Spleen (tissue), 11 donors: Measurements from ENCODE around the gene IL22. TPM values are rescaled to one million over a fixed set of nuclear protein-coding genes. Genes with fewer than 3 reads are reported as not detected.

ENCODE experiments used
- DNase-seq: peaks from one replicate; pipeline ENCODE4 v3.0.0-alpha.2; 2020
- H3K27ac ChIP-seq, 8 donors: fragments of 200-600 bp; sonication (generic) in 7 of 8; 1 replicate in 4 of 8; 2 replicates in 4 of 8; pipeline versions ENCODE4 v1.5.0 to v1.8.0; 2016 to 2021; ENCODE audit warnings: inconsistent platforms in 4 of 8, mild to moderate bottlenecking in 4 of 8, moderate library complexity in 1 of 8
- H3K27me3 ChIP-seq, 7 donors: fragments of 200-600 bp; sonication (generic) in 6 of 7; replicated peaks in 1 of 7; 1 replicate in 4 of 7; 2 replicates in 3 of 7; pipeline versions ENCODE4 v1.5.0 to v1.8.0; 2016 to 2021; ENCODE audit warnings: inconsistent platforms in 3 of 7, mild to moderate bottlenecking in 1 of 7
- H3K36me3 ChIP-seq, 6 donors: fragments of 200-600 bp; sonication (generic) in 5 of 6; 1 replicate in 4 of 6; 2 replicates in 2 of 6; pipeline versions ENCODE4 v1.5.0 to v1.8.0; 2016 to 2021; ENCODE audit warnings: inconsistent platforms in 2 of 6
- H3K4me1 ChIP-seq, 6 donors: fragments of 200-600 bp; sonication (generic) in 5 of 6; 1 replicate in 3 of 6; 2 replicates in 3 of 6; pipeline versions ENCODE4 v1.5.0 to v1.8.0; 2016 to 2021; ENCODE audit warnings: inconsistent platforms in 3 of 6
- H3K4me3 ChIP-seq, 8 donors: fragments of 200-600 bp; sonication (generic) in 7 of 8; 1 replicate in 4 of 8; 2 replicates in 4 of 8; pipeline versions ENCODE4 v1.5.0 to v1.8.0; 2016 to 2021; ENCODE audit warnings: inconsistent platforms in 4 of 8, mild to moderate bottlenecking in 4 of 8, moderate library complexity in 2 of 8
- H3K9me3 ChIP-seq, 8 donors: fragments of 200-600 bp; sonication (generic) in 7 of 8; 1 replicate in 4 of 8; 2 replicates in 4 of 8; pipeline versions ENCODE4 v1.5.0 to v1.8.0; 2016 to 2021; ENCODE audit warnings: inconsistent platforms in 4 of 8
- CTCF ChIP-seq, 11 experiments: fragments of 200-600 bp in 7 of 11; fragments of 450-650 bp in 4 of 11; sonication (generic) in 4 of 11; IDR thresholded peaks in 8 of 11; conservative IDR thresholded peaks in 3 of 11; 1 replicate in 7 of 11; 2 replicates in 4 of 11; pipeline versions ENCODE4 v1.4.0 to v1.8.0; 2016 to 2021; ENCODE audit warnings: antibody characterized with exemption in 11 of 11, inconsistent platforms in 4 of 11, mild to moderate bottlenecking in 1 of 11
- POLR2A ChIP-seq, 3 donors: fragments of 450-650 bp; IDR thresholded peaks; one replicate each; pipeline ENCODE4 v1.5.1; 2017; ENCODE audit warnings: antibody characterized with exemption in 3 of 3, mild to moderate bottlenecking in 1 of 3
- POLR2AphosphoS5 ChIP-seq, 3 donors: sonication (generic); formaldehyde crosslinking; IDR thresholded peaks; one replicate each; pipeline ENCODE4 v1.5.1; 2017; ENCODE audit warnings: antibody characterized with exemption in 3 of 3
- WGBS, 5 donors: extraction: QIAGEN DNeasy Blood & Tissue Kit in 3 of 5; methylation state at CpG; one replicate each; pipeline versions ENCODE4 v1.1.5 to v1.1.7; 2013 to 2018; 5-methylcytosine and 5-hydroxymethylcytosine counted together
- intact Hi-C: fragments of 100-400 bp; cut with DNase I; formaldehyde crosslinking; loops from one replicate; pipeline ENCODE4 v1.15.0; 2023; ENCODE audit warnings: low total_unique reads
- polyA plus RNA-seq, 3 donors: library from polyadenylated mRNA; stranded (reverse); fragments of 200-250 nt; gene quantifications; one replicate each; pipeline ENCODE4 v1.2.1, GENCODE V29; 2013
- total RNA-seq, 7 donors: library from RNA; depleted of rRNA in 3 of 7; stranded (reverse); fragments of >200 nt in 3 of 7; fragmentation: NEBNext Ultra II Directional in 4 of 7; extraction: Animal tissue kit (Norgen Biotek cat#: 25700) in 4 of 7; gene quantifications; one replicate each; pipeline versions ENCODE4 v1.1.0 to v1.2.1, GENCODE V29; 2016 to 2021
- donor health status: healthy with polysubstance abuse.
- donor health status: DM: no; HTN: no; CAD: no; lungs with moderate emphysema.
- donor health status: DM: no; HTN: no; CAD: no.
- donor health status: Bipolar disorder and iron deficiency.
- donor health status: healthy.
- donor health status: DM: no; HTN: no; CAD: no.
- donor health status: DM: yes; HTN: yes; CAD: no.

The IL22 gene
- total and polyA plus RNA-seq, 10 donors = not detected

DNA sequence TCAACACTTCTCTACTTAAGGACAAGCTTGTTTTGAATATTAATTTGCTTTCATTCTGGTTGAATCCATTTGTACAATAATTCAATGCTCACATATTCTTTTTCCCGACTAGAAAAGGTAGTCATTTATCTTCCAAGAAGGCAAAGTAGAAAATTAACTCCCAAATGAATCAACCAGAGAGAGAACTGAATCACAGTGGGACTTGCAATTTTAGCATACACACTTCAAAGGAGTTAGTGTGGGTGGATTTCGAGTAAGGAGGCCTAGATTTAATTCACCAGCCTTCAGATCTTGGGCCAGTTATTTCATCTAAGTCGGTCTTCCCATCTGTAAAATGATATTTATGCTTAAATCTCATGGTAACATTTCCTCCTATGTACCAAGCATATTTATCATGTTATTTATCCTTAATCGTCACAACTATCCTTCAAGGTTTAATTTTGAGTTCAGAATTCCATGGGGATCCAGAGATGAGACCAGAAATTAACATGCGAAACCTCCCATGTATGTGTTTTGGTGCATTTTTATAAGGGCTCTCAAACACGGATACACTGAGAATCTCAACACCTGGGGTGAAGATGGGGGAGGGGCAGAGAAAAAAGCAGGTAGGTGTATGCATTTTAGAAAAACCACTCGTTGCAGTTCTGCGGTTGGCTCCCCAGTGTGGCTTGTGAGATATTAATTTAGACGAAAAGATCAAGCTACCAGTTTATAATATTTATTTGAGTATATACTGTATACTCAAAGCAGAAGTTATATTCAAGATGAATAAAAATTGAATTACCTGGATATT, 38.9 kb upstream of the IL22 start:
- no peak for DNase-seq
- Histone ChIP-seq H3K27me3 (no peaks in the 10 kb centered on the region), H3K4me3 (no peak overlapping the region), H3K4me1 (peaks cover 0 to 10% (median 0%) of the 10 kb centered on the region in 6 donors), H3K9me3 (no peaks in the 10 kb centered on the region), H3K27ac (no peak overlapping the region), H3K36me3 (peaks cover 0 to 54% (median 14%) of the 10 kb centered on the region in 6 donors)
- no peak for TF ChIP-seq POLR2AphosphoS5 (IDR thresholded peaks at IDR 0.05)
- no peak for TF ChIP-seq POLR2A (IDR thresholded peaks at IDR 0.05)
- no peak for TF ChIP-seq CTCF (IDR thresholded peaks at IDR 0.05 in 8 of 11, conservative IDR thresholded peaks at IDR 0.05 in 3 of 11)
- 79 to 93% (median 87%) methylated on average over 9 of the region's 9 CpGs for WGBS, 5 donors
- intact Hi-C loops = no loop called here

DNA sequence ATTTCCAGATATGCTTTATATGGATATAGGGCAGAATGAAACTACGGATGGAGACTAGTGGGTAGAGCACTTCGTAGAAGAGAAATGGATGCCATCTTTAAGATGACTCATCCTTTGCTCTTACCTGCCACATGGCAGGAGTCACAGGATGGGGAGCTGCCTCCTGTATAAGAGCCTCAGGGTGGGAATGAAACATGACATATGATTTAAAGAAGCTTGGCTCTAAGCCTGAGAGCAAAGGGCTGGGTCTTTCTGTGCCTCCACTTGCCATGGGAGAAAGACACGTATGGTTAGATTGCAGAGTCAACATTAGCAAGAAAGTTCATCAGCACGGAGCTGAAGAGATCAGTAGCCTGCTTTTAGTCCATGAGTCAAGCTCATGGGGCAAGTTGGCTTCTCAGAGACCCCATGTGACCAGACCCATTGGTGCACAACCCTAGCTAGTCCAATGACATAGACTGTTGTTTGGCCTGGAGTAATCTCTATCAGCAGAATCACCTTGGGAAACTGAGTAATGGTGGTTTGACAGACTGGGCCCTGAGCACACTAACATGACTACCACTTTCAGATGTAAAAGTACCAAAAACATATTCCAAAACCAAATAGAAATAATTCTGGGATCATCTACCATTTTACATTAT, 38.1 kb upstream of the IL22 start:
- DNase-seq = no peak
- intact Hi-C loops = no loop called here
- 92 to 98% (median 96%) methylated on average over 4 of the region's 4 CpGs for whole genome bisulfite sequencing, 5 donors
- H3K27me3 ChIP-seq = no peaks in the 10 kb centered on the region
- peaks cover 0 to 10% (median 0%) of the 10 kb centered on the region in 6 donors for H3K4me1 ChIP-seq
- H3K27ac ChIP-seq = no peak overlapping the region
- TF ChIP-seq POLR2A (IDR thresholded peaks at IDR 0.05) = no peak
- no peak for TF ChIP-seq POLR2AphosphoS5 (IDR thresholded peaks at IDR 0.05)
- no peak for TF ChIP-seq CTCF (IDR thresholded peaks at IDR 0.05 in 8 of 11, conservative IDR thresholded peaks at IDR 0.05 in 3 of 11)
- H3K9me3 ChIP-seq = no peaks in the 10 kb centered on the region
- H3K4me3 ChIP-seq = no peak overlapping the region
- peaks cover 0 to 46% (median 11%) of the 10 kb centered on the region in 6 donors for H3K36me3 ChIP-seq

GRCh38 chr12:68290126-68290525, 36.7 kb upstream of the IL22 start:
- H3K27ac ChIP-seq = no peak overlapping the region
- peaks cover 0 to 10% (median 0%) of the 10 kb centered on the region in 6 donors for H3K4me1 ChIP-seq
- WGBS, 5 donors = 54 to 68% (median 57%) methylated on average over 6 of the region's 6 CpGs
- H3K9me3 ChIP-seq = no peaks in the 10 kb centered on the region
- intact Hi-C loops = no loop called here
- no peaks in the 10 kb centered on the region for H3K27me3 ChIP-seq
- no peak for DNase-seq
- peaks cover 0 to 32% (median 6%) of the 10 kb centered on the region in 6 donors for H3K36me3 ChIP-seq
- TF ChIP-seq CTCF (IDR thresholded peaks at IDR 0.05 in 8 of 11, conservative IDR thresholded peaks at IDR 0.05 in 3 of 11) (no peak), POLR2AphosphoS5 (IDR thresholded peaks at IDR 0.05) (no peak), POLR2A (IDR thresholded peaks at IDR 0.05) (no peak)
- H3K4me3 ChIP-seq = no peak overlapping the region

DNA sequence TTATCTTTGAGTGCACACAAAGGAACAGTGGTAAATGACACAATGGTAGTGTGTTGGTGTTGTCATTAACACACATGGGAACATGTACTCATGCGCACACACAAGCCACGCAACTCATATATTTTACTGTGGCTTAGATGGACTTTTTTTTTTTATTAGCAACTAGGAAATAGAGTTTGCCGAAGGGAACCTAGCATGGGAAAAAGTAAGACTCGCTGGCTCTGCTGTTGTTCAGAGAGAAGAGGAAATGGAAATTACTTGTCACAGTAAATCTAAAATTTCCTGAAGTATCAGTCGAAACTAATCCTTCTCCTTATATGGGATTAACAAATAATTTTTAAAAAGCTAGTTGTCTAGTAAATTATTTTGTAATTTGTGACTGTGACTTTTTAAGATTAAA, 33.7 kb upstream of the IL22 start:
- WGBS, 5 donors = 53 to 64% (median 55%) methylated on average over 5 of the region's 5 CpGs
- no peak for DNase-seq
- H3K27me3 ChIP-seq = no peaks in the 10 kb centered on the region
- intact Hi-C loops = no loop called here
- TF ChIP-seq POLR2A (IDR thresholded peaks at IDR 0.05) (no peak), CTCF (IDR thresholded peaks at IDR 0.05 in 8 of 11, conservative IDR thresholded peaks at IDR 0.05 in 3 of 11) (no peak), POLR2AphosphoS5 (IDR thresholded peaks at IDR 0.05) (no peak)
- H3K36me3 ChIP-seq = peaks cover 0 to 2% (median 0%) of the 10 kb centered on the region in 6 donors
- no peak overlapping the region for H3K27ac ChIP-seq
- H3K4me1 ChIP-seq = peaks cover 0 to 10% (median 0%) of the 10 kb centered on the region in 6 donors
- H3K9me3 ChIP-seq = no peaks in the 10 kb centered on the region
- H3K4me3 ChIP-seq = no peak overlapping the region
